Left colon (tissue), 2 donors: ENCODE measurements around the gene BCAS3. TPM values are rescaled to one million over a fixed set of nuclear protein-coding genes. Genes with fewer than 3 reads are reported as not detected.
"Not testable (repeated sequence)": the region's sequence is repeated elsewhere in the genome, so short reads cannot be mapped to it uniquely, and the experiment has no call there.

Source experiments
- ATAC-seq: fragments of 200-7000 bp; cut with Tn5 transposase; one replicate; pipeline ENCODE4 v1.9.1; 2020; ENCODE audit warnings: mild to moderate bottlenecking, moderate library complexity
- DNase-seq, 2 donors: peaks; one replicate each; pipeline ENCODE4 v3.0.0-alpha.2; 2020
- intact Hi-C, 2 donors: fragments of 100-400 bp; cut with DNase I in 1 of 2; cut with micrococcal nuclease in 1 of 2; formaldehyde crosslinking; loops; one replicate each; pipeline versions ENCODE4 v1.11.2 to v1.14.0; 2022; cut with DNase I, micrococcal nuclease
- total RNA-seq, 2 donors: library from RNA; stranded (reverse); fragmentation: NEBNext Ultra II Directional; extraction: Animal tissue kit (Norgen Biotek cat#: 25700); gene quantifications; one replicate each; pipeline ENCODE4 v1.2.1, GENCODE V29; 2021
- donor health status: DM: no; HTN: no; CAD: no.
- donor health status: DM: yes; HTN: yes; CAD: no.

Gene BCAS3
- total RNA-seq, 2 donors from 2014 or later, result 19.9 to 20.2 TPM

- DNase-seq (no peak), ATAC-seq (no peak)
- intact Hi-C loops, result no loop called here
These were observed 559.6 kb downstream of the BCAS3 start for GRCh38 chr17:61237275-61237674.

GRCh38 chr17:61238455-61238933 lies 560.8 kb downstream of the BCAS3 start:
- ATAC-seq (peak; percentile 64), DNase-seq (no peak)
- intact Hi-C loops, result no loop called here

- intact Hi-C loops, result no loop called here
- ATAC-seq (no peak), DNase-seq (no peak)
These were observed 561.7 kb downstream of the BCAS3 start for GRCh38 chr17:61239327-61239726.

- ATAC-seq, result peak; percentile 21
- no peak for DNase-seq
- intact Hi-C loops, result no loop called here
These were observed 562.3 kb downstream of the BCAS3 start for GRCh38 chr17:61239953-61240352.

GRCh38 chr17:61240851-61241468 lies 563.3 kb downstream of the BCAS3 start:
- no peak for DNase-seq
- intact Hi-C loops, result no loop called here
- ATAC-seq, result no peak

- DNase-seq, intact Hi-C loops, ATAC-seq: not testable (repeated sequence)
These were observed 567.3 kb downstream of the BCAS3 start for GRCh38 chr17:61244988-61245387.

- no peak for ATAC-seq
- intact Hi-C loops, result no loop called here
- DNase-seq, result no peak
These were observed 568.1 kb downstream of the BCAS3 start for GRCh38 chr17:61245706-61246135.

GRCh38 chr17:61247439-61247838 lies 569.8 kb downstream of the BCAS3 start:
- ATAC-seq (no peak), DNase-seq (no peak)
- intact Hi-C loops, result no loop called here

- DNase-seq, result peak; percentile 28 to 70
- intact Hi-C loops, result no loop called here
- ATAC-seq, result peak; percentile 98
These were observed 570.7 kb downstream of the BCAS3 start for GRCh38 chr17:61248399-61248798.

- no peak for ATAC-seq
- intact Hi-C loops, result no loop called here
- no peak for DNase-seq
These were observed 572.1 kb downstream of the BCAS3 start for GRCh38 chr17:61249649-61250299.

- DNase-seq (no peak), ATAC-seq (peak; percentile 52)
- intact Hi-C loops, result no loop called here
These were observed 572.8 kb downstream of the BCAS3 start for GRCh38 chr17:61250335-61250890.

- DNase-seq (peak; percentile 80 to 87), ATAC-seq (peak; percentile 43)
- intact Hi-C loops, result no loop called here
These were observed 574.6 kb downstream of the BCAS3 start for GRCh38 chr17:61251939-61252865.

GRCh38 chr17:61253362-61253761 lies 575.7 kb downstream of the BCAS3 start:
- intact Hi-C loops, result no loop called here
- peak in 1 of 2 donors; percentile 12 for DNase-seq
- no peak for ATAC-seq

GRCh38 chr17:61253937-61254574 lies 576.4 kb downstream of the BCAS3 start:
- intact Hi-C loops, result no loop called here
- peak in 1 of 2 donors; percentile 32 for DNase-seq
- peak; percentile 35 for ATAC-seq

- ATAC-seq (no peak), DNase-seq (no peak)
- intact Hi-C loops, result no loop called here
These were observed 577.3 kb downstream of the BCAS3 start for GRCh38 chr17:61254904-61255303.

GRCh38 chr17:61255647-61256046 lies 578.0 kb downstream of the BCAS3 start:
- intact Hi-C loops, result no loop called here
- ATAC-seq, result no peak
- no peak for DNase-seq

GRCh38 chr17:61259360-61259759 lies 581.7 kb downstream of the BCAS3 start:
- ATAC-seq, result no peak
- DNase-seq, result no peak
- intact Hi-C loops, result no loop called here

GRCh38 chr17:61260071-61260797 lies 582.6 kb downstream of the BCAS3 start:
- intact Hi-C loops, result no loop called here
- ATAC-seq, result no peak
- DNase-seq, result no peak
